Measurements from ENCODE around the gene VAV1. TPM values are rescaled to one million over a fixed set of nuclear protein-coding genes. Genes with fewer than 3 reads are reported as not detected.

Gene VAV1
- total RNA-seq, 1 experiment from 2014 or later, result 0.83 TPM

GRCh38 chr19:6833166-6833790, 60.8 kb downstream of the VAV1 start (continued):
- TF ChIP-seq GRHL2 (CRISPR knock-in tag; IDR thresholded peaks at IDR 0.05; ENCODE audit: insufficient replicate concordance, severe bottlenecking), result no peak

- Mint-ChIP-seq H3K9me3 (peaks cover 51% of the 10 kb centered on the region), H3K4me1 (no peaks in the 10 kb centered on the region), H3K27me3 (ENCODE audit: low read depth) (peaks cover 9% of the 10 kb centered on the region), H3K27ac (no peak overlapping the region), H3K4me3 (no peak overlapping the region), H3K36me3 (peaks cover 34% of the 10 kb centered on the region)
- no peak for TF ChIP-seq TEAD1 (CRISPR knock-in tag; IDR thresholded peaks at IDR 0.05)
- no peak for TF ChIP-seq GTF2I (CRISPR knock-in tag; conservative IDR thresholded peaks at IDR 0.05)
- TF ChIP-seq, protein P1, sequence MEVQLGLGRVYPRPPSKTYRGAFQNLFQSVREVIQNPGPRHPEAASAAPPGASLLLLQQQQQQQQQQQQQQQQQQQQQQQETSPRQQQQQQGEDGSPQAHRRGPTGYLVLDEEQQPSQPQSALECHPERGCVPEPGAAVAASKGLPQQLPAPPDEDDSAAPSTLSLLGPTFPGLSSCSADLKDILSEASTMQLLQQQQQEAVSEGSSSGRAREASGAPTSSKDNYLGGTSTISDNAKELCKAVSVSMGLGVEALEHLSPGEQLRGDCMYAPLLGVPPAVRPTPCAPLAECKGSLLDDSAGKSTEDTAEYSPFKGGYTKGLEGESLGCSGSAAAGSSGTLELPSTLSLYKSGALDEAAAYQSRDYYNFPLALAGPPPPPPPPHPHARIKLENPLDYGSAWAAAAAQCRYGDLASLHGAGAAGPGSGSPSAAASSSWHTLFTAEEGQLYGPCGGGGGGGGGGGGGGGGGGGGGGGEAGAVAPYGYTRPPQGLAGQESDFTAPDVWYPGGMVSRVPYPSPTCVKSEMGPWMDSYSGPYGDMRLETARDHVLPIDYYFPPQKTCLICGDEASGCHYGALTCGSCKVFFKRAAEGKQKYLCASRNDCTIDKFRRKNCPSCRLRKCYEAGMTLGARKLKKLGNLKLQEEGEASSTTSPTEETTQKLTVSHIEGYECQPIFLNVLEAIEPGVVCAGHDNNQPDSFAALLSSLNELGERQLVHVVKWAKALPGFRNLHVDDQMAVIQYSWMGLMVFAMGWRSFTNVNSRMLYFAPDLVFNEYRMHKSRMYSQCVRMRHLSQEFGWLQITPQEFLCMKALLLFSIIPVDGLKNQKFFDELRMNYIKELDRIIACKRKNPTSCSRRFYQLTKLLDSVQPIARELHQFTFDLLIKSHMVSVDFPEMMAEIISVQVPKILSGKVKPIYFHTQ (CRISPR knock-in tag; IDR thresholded peaks at IDR 0.05), result no peak
- peak; percentile 95 for TF ChIP-seq HMGA2 (CRISPR knock-in tag; IDR thresholded peaks at IDR 0.05)
- DNase-seq (ENCODE audit: low spot score) (no peak), ATAC-seq (no peak)
- CTCF ChIA-PET, result no interaction called here
- POLR2A ChIA-PET, result no interaction called here
Measured at GRCh38 chr19:6834433-6834832, 61.9 kb downstream of the VAV1 start.

DNA sequence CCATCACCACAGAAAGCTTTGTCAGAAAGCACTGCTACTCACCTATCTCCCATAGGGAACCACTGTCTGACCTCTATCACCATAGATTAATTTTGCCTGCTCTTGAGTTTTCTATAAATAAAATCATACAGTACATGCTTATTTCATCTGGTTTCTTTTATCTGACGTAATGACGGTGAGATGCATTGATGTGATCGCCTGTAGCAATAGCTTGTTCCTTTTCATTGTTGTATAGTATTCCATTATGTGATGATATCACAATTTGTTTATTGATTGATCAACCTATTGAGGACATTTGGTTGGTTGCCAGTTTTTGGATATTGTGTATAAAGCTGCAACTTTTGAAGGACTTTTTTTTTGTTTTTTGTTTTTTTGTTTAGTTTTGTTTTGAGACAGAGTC, 63.0 kb downstream of the VAV1 start:
- peaks cover 6% of the 10 kb centered on the region; the same call in 1 of the 2 replicates for H3K27me3 Mint-ChIP-seq (ENCODE audit: low read depth)
- no peak for TF ChIP-seq SMAD3 (CRISPR knock-in tag; IDR thresholded peaks at IDR 0.05; ENCODE audit: borderline replicate concordance)
- TF ChIP-seq MAX (CRISPR knock-in tag; IDR thresholded peaks at IDR 0.05), result no peak
- no peak for TF ChIP-seq NR1H2 (CRISPR knock-in tag; IDR thresholded peaks at IDR 0.05)
- TF ChIP-seq GTF2I (CRISPR knock-in tag; conservative IDR thresholded peaks at IDR 0.05), result no peak
- TF ChIP-seq JUN (CRISPR knock-in tag; IDR thresholded peaks at IDR 0.05), result no peak
- TF ChIP-seq FOXK1 (CRISPR knock-in tag; IDR thresholded peaks at IDR 0.05), result no peak
- TF ChIP-seq ZNF263 (CRISPR knock-in tag; IDR thresholded peaks at IDR 0.05; ENCODE audit: low read depth), result no peak
- TF ChIP-seq ERG (CRISPR knock-in tag; IDR thresholded peaks at IDR 0.05), result no peak
- no peak for TF ChIP-seq ZNF416 (CRISPR knock-in tag; IDR thresholded peaks at IDR 0.05)
- no peak for TF ChIP-seq ZNF671 (CRISPR knock-in tag; IDR thresholded peaks at IDR 0.05)
- TF ChIP-seq, protein P2, sequence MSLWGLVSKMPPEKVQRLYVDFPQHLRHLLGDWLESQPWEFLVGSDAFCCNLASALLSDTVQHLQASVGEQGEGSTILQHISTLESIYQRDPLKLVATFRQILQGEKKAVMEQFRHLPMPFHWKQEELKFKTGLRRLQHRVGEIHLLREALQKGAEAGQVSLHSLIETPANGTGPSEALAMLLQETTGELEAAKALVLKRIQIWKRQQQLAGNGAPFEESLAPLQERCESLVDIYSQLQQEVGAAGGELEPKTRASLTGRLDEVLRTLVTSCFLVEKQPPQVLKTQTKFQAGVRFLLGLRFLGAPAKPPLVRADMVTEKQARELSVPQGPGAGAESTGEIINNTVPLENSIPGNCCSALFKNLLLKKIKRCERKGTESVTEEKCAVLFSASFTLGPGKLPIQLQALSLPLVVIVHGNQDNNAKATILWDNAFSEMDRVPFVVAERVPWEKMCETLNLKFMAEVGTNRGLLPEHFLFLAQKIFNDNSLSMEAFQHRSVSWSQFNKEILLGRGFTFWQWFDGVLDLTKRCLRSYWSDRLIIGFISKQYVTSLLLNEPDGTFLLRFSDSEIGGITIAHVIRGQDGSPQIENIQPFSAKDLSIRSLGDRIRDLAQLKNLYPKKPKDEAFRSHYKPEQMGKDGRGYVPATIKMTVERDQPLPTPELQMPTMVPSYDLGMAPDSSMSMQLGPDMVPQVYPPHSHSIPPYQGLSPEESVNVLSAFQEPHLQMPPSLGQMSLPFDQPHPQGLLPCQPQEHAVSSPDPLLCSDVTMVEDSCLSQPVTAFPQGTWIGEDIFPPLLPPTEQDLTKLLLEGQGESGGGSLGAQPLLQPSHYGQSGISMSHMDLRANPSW (CRISPR knock-in tag; conservative IDR thresholded peaks at IDR 0.05; ENCODE audit: low read depth), result no peak
- TF ChIP-seq IRF2 (CRISPR knock-in tag; IDR thresholded peaks at IDR 0.05; ENCODE audit: borderline replicate concordance, low read depth), result no peak
- no peak for TF ChIP-seq CREB1 (CRISPR knock-in tag; IDR thresholded peaks at IDR 0.05)
- no peak for TF ChIP-seq USF2 (CRISPR knock-in tag; IDR thresholded peaks at IDR 0.05)
- DNase-seq (ENCODE audit: low spot score) (no peak), ATAC-seq (no peak)
- peaks cover 52% of the 10 kb centered on the region for H3K9me3 Mint-ChIP-seq
- H3K36me3 Mint-ChIP-seq, result peaks cover 30% of the 10 kb centered on the region
- no peak overlapping the region for H3K27ac Mint-ChIP-seq
- no peaks in the 10 kb centered on the region for H3K4me1 Mint-ChIP-seq
- H3K4me3 Mint-ChIP-seq, result no peak overlapping the region
- ChIA-PET CTCF (no interaction called here), POLR2A (no interaction called here)
